Activated CD8-positive, alpha-beta memory T cell treated with anti-CD3 and anti-CD28 coated beads for 48 hours (primary cell): ENCODE data around the gene LINGO3.

Experiments
- DNase-seq, 3 experiments: peaks; one replicate each; pipeline ENCODE4 v3.0.0-alpha.2; 2020; ENCODE audit warnings: low read depth in 2 of 3, low spot score in 2 of 3

The LINGO3 gene

DNA sequence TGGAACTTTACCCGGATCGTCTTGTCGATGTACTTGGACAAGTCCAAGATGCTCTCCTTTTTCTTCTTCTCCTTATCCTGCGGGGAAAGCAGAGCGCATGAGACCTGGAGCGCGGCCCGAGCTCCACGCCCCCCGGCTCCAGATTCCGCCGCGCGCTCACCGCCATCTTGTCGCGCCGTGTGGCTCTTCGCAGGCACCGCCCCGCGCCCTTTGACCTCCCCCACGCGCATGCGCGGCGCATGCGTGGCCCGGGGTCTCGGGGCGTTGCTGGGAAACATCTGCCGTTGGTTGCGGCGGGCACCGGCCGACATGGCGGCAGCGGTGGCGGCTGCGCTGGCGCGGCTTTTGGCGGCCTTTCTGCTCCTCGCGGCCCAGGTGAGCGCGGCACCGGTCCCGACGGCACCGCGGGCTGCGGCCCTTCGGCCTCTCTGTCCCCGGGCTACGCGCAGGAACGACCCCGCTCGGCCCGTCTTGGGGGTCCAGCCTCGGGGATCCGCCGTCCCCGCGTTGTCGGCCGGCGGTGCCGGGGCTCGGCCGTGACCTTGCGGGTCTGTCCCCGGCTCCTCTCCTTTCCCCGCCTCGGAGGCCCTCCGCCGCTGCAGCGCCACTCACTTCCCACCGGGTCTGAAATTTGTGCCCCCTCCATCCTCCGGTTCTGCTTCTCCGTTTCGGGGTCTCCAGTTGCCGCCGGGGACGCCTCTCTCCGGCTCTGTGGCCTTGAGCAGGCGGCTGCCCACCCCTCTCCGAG is 20.6 kb upstream of the LINGO3 start, which contains the start of the genes LSM7 and SPPL2B:
TSS of gene LSM7 (minus strand) at position 186 of the 748 bp plus-strand sequence. CDS start at position 166, 20 bp downstream.
TSS of gene SPPL2B (plus strand) at position 284 of the 748 bp plus-strand sequence. CDS start at position 310, 26 bp downstream.
- peak; percentile 86 to 89 (median 88) for DNase-seq

- peak in 1 of 3 experiments; percentile 36 for DNase-seq
These were observed 19.9 kb upstream of the LINGO3 start for GRCh38 chr19:2327773-2328400.

GRCh38 chr19:2326699-2327360 is 18.9 kb upstream of the LINGO3 start:
- no peak for DNase-seq

DNA sequence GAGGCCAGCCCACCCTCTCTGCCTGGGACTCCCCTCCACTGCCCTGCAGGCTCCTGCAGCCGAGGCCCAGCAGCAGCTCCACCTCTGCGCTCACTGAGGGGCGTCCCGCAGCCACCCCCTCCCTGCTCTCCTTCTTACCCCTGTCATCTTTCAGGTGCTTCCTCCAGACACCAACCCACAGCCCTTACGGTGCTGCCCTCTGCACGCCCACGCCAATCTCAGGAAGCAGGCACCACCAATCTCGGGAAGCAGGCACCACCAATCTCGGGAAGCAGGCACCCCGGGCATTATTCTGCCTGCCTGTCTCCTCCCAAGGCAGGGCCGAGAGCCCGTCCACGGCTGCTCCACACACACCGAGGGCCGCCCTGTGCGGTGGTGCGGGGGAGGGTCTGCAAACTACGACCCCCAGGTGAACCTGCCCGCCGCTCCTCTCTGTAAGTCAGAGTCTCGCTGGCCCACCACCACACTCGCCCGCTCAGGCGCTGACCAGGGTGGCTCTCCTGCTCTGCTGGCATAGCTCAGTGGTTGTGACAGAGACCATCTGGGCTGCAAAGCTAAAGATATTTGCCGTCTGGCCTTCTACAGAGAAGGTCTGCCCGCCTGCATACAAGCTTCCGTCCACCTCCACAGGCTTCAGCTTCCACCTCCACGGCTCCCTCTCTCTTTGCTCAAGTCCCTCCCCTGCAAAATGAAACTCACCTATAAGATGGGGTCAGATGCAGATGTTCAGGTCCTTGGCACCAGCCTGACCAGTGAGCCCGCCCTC is 17.5 kb upstream of the LINGO3 start:
- DNase-seq: no peak

GRCh38 chr19:2324220-2324948 is 16.4 kb upstream of the LINGO3 start:
- DNase-seq: no peak

DNA sequence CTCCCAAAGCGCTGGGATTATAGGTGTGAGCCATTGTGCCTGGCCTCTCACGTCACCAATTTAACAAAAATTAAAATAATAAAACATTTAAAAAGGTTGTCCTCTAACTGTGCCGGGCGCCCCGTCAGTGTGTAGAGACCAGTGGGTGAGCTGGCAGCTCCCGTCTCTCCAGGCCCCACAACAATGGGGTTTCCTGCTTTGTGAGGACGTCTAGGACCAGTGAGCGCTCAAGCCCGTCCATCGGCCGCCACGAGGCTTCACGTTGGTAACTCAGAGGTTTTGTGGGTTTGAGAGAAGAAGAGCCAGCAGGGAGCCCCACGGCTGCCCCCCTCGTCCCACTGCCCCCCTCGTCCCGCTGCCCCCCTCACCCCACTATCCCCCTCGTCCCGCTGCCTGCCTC is 15.8 kb upstream of the LINGO3 start:
- no peak for DNase-seq

GRCh38 chr19:2321565-2322283 is 13.8 kb upstream of the LINGO3 start:
- no peak for DNase-seq

GRCh38 chr19:2320939-2321338 is 13.0 kb upstream of the LINGO3 start:
- no peak for DNase-seq

- DNase-seq: no peak
These were observed 12.1 kb upstream of the LINGO3 start for GRCh38 chr19:2320049-2320448.

GRCh38 chr19:2319551-2319950 is 11.6 kb upstream of the LINGO3 start:
- no peak for DNase-seq

GRCh38 chr19:2318923-2319322 is 11.0 kb upstream of the LINGO3 start:
- no peak for DNase-seq

DNA sequence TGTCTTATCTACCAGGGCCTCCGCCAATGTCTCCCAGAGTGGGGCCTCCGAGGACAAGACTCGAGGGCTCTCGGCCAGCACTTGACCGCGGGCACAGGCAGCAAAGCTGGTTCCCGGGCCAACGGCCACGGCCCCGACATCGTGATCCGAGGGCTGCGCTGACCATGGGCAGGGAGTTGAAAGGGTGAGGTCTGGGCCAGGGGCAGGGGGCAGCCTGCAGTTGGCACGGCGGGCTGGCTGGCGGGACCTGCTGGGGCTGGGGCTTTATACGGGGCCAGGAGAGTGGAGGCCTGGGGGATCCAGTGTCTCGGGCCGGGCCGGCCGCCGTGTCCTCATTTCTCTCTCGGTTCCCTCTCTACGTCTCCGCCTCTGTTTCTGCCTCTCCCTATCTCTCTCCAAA is 9.8 kb upstream of the LINGO3 start:
- no peak for DNase-seq

DNA sequence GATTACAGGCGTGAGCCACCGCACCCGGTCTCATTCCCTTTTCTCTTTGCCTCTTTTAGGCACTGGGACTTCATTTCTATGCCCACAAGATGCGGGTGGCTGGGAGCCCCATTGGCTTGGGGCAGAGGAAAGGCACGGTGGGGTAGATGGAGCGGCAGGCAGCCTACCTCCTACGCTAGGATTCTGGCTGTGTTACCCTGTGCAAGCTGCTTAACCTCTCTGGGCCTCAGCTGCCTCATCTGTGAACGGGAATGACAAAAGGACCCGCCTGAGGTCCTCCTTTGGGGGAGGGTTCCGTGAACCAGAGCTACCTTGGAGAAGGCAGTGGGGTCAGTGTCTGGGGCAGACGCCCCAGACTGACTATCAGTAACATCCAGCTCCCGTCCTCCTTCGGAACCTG is 9.3 kb upstream of the LINGO3 start:
- DNase-seq: no peak

DNA sequence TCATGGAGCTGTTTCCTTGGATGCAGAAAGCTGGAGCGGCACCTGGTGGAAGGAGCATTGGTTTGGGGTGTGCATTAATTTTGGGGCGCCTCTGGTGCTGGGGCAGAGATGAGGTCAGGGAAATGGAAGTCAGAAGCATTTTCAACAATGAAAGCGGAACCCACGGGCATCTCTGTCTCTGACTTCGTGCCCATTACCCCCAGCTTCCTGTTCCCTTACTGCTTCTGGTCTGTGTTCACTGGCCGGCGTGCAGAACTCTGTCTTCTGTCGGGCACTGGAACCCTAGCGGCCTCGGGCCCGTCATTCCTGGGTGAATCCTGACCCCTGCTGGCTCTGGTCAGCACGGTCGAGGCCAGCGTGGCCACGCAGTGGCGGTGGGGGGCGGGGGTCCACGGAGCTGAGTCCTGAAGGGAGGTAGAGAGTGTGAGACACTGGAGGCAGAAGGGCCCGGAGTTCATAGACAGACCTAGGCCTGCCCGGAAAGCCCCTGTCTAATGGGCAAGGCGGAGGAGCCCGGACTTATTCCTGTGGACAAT is 7.9 kb upstream of the LINGO3 start:
- DNase-seq: no peak

- DNase-seq: no peak
These were observed 7.3 kb upstream of the LINGO3 start for GRCh38 chr19:2315121-2315817.

- no peak for DNase-seq
These were observed 5.0 kb upstream of the LINGO3 start for GRCh38 chr19:2312820-2313501.

- no peak for DNase-seq
These were observed 3.1 kb upstream of the LINGO3 start for GRCh38 chr19:2311093-2311492.

- DNase-seq: no peak
These were observed 1.9 kb upstream of the LINGO3 start for GRCh38 chr19:2309734-2310362.
